Inflammatory macrophage treated with lipopolysaccharide for 1 hour (primary cell): ENCODE data around the gene EVA1B.

Experiments
- DNase-seq, 2 donors: peaks; one replicate each; pipeline ENCODE4 v3.0.0-alpha.2; 2020 to 2022

EVA1B gene

GRCh38 chr1:36274201-36274600 is 49.2 kb downstream of the EVA1B start:
- DNase-seq, result no peak

GRCh38 chr1:36273024-36273423 is 50.4 kb downstream of the EVA1B start:
- DNase-seq, result no peak
